GM06990 (cell line): ENCODE results near the gene MARCHF2.
"Not testable (repeated sequence)": the region's sequence is repeated elsewhere in the genome, so short reads cannot be mapped to it uniquely, and the experiment has no call there.

Source experiments
- DNase-seq: peaks from one replicate; pipeline ENCODE4 v3.0.0-alpha.2; 2011; ENCODE audit not compliant: insufficient read length; ENCODE audit errors: extremely low read depth
- H3K27me3 ChIP-seq: replicated peaks from 2 replicates; pipeline ENCODE4 v1.6.0; 2011; ENCODE audit warnings: low read length; ENCODE audit not compliant: control insufficient read depth, insufficient read depth
- H3K36me3 ChIP-seq: 2 replicates; pipeline ENCODE4 v1.5.1; 2011; ENCODE audit warnings: low read length; ENCODE audit not compliant: control insufficient read depth, insufficient read depth
- H3K4me3 ChIP-seq: replicated peaks from 2 replicates; pipeline ENCODE4 v1.5.1; 2011; ENCODE audit warnings: low read depth, mild to moderate bottlenecking, control low read depth, low read length
- TF ChIP-seq, protein P1 (sequence below): IDR thresholded peaks from 2 replicates; pipeline ENCODE4 v1.5.1; 2011; ENCODE audit warnings: low read length, control low read depth, mild to moderate bottlenecking, inconsistent platforms; ENCODE audit not compliant: insufficient read depth, poor library complexity, severe bottlenecking

Gene MARCHF2

DNA sequence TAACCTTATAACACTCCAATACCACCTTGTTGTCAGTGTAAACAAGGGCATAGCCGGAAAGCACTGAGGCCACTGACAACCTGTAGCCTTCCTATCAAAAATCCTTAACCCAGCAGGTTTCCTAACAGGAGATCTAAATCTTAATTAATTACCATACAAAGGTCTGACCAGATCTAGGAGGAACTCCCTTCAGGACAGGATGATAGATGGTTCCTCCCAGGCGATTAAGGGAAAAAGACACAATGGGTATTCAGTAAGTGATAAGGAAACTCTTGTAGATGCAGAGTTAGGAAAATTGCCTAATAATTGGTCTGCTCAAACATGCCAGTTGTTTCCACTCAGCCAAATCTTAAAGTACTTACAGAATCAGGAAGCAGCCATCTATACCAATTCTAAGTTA lies 28.0 kb upstream of the MARCHF2 start:
- DNase-seq, H3K36me3 ChIP-seq, H3K4me3 ChIP-seq, H3K27me3 ChIP-seq: not testable (repeated sequence)

DNA sequence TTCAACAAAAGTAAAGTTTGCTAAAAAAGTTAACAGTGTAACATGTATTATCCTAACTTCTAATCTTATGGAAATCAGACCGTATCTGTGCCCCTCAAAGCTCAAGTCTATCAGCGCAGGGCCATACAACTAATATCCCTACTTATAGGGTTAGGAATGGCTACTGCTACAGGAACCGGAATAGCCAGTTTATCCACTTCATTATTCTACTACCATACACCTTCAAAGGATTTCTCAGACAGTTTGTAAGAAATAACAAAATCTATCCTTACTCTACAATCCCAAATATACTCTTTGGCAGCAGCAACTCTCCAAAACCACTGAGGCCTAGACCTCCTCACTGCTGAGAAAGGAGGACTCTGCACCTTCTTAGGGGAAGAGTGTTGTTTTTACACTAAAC lies 27.5 kb upstream of the MARCHF2 start:
- H3K27me3 ChIP-seq, H3K4me3 ChIP-seq, DNase-seq, H3K36me3 ChIP-seq: not testable (repeated sequence)

DNA sequence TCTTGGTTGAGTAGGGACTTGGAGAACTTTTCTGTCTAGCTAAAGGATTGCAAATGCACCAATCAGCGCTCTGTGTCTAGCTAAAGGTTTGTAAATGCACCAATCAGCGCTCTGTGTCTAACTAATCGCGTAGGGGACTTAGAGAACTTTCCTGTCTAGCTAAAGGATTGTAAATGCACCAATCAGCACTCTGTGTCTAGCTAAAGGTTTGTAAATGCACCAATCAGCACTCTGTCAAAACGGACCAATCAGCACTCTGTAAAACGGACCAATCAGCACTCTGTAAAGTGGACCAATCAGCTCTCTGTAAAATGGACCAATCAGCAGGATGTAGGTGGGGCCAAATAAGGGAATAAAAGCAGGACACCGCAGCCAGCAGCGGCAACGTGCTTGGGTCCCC lies 26.7 kb upstream of the MARCHF2 start:
- not testable (repeated sequence) for DNase-seq, H3K36me3 ChIP-seq, H3K27me3 ChIP-seq, H3K4me3 ChIP-seq

DNA sequence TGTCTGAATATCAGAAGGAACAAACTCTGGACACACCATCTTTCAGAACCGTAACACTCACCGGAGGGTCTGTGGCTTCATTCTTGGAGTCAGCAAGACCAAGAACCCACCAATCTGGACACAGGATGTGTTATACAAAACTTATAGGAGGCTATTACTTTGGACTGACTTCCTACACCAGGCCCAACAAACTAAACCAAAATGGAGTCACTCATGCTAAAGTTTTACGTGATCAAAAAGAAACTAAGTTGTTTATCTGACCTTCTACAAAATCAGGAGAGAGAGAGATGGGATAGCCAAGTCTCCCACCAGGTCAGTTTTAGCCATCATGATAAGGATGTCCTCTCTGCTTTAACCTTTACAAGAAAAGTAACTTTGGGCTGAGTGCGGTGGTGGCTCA lies 26.1 kb upstream of the MARCHF2 start:
- TF ChIP-seq, protein P1, sequence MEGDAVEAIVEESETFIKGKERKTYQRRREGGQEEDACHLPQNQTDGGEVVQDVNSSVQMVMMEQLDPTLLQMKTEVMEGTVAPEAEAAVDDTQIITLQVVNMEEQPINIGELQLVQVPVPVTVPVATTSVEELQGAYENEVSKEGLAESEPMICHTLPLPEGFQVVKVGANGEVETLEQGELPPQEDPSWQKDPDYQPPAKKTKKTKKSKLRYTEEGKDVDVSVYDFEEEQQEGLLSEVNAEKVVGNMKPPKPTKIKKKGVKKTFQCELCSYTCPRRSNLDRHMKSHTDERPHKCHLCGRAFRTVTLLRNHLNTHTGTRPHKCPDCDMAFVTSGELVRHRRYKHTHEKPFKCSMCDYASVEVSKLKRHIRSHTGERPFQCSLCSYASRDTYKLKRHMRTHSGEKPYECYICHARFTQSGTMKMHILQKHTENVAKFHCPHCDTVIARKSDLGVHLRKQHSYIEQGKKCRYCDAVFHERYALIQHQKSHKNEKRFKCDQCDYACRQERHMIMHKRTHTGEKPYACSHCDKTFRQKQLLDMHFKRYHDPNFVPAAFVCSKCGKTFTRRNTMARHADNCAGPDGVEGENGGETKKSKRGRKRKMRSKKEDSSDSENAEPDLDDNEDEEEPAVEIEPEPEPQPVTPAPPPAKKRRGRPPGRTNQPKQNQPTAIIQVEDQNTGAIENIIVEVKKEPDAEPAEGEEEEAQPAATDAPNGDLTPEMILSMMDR, result no peak
- Histone ChIP-seq H3K4me3 (no peak overlapping the region), H3K27me3 (no peaks in the 10 kb centered on the region), H3K36me3 (no peaks in the 10 kb centered on the region)
- DNase-seq, result no peak

DNA sequence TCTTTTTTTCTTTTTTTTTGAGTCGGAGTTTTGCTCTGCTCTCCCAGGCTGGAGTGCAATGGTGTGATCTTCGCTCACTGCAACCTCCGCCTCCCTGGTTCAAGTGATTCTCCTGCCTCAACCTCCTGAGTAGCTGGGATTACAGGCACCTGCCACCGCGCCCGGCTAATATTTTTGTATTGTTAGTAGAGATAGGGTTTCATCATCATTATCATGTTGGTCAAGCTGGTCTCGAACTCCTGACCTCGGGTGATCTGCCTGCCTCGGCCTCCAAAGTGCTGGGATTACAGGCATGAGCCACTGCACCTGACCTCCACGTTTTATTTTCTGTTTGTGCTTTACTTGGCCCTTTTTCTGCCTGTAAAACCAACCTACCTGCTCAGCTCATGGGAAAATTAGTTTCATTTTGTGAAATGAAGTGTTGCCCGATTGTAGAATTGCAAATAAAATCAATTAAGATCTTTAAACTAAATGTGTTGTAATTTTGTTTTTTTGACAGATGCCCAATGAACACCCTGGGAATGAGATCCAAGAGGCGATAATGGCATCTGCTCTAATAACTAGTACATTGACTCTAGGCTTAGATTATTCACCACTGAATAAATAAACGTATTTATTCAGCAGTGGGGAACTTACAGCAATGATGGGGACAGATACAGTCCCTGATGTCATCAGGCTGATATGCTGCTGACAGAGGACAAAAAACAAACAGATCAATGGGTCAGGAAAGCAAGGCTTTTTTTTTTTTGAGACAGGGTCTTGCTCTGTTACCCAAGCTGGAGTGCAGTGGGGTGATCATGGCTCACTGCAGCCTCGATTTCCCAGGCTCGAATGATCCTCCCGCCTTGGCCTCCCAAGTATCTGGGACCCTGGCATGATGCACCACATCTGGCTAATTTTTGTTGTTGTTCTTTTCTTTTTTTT lies 25.2 kb upstream of the MARCHF2 start:
- Histone ChIP-seq H3K27me3 (no peaks in the 10 kb centered on the region), H3K4me3 (no peak overlapping the region), H3K36me3 (no peaks in the 10 kb centered on the region)
- no peak for DNase-seq
- TF ChIP-seq, protein P1, result no peak

DNA sequence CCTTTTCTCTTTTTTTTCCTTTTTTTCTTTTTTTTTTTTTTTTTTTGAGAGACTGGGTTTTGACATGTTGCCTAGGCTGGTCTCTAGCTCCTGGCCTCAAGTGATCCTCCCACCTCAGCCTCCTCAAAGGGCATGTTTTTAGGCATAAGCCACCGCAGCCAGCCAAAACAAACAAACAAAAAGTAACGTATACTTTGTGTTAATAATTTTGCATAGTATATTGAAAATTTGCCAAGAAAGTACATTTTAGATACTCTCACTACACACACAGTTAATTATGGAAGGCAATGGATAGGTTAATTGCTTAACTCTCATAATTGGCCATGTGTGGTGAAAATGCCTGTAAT lies 24.5 kb upstream of the MARCHF2 start:
- H3K4me3 ChIP-seq, result no peak overlapping the region
- TF ChIP-seq, protein P1, result no peak
- no peaks in the 10 kb centered on the region for H3K36me3 ChIP-seq
- no peaks in the 10 kb centered on the region for H3K27me3 ChIP-seq
- no peak for DNase-seq

DNA sequence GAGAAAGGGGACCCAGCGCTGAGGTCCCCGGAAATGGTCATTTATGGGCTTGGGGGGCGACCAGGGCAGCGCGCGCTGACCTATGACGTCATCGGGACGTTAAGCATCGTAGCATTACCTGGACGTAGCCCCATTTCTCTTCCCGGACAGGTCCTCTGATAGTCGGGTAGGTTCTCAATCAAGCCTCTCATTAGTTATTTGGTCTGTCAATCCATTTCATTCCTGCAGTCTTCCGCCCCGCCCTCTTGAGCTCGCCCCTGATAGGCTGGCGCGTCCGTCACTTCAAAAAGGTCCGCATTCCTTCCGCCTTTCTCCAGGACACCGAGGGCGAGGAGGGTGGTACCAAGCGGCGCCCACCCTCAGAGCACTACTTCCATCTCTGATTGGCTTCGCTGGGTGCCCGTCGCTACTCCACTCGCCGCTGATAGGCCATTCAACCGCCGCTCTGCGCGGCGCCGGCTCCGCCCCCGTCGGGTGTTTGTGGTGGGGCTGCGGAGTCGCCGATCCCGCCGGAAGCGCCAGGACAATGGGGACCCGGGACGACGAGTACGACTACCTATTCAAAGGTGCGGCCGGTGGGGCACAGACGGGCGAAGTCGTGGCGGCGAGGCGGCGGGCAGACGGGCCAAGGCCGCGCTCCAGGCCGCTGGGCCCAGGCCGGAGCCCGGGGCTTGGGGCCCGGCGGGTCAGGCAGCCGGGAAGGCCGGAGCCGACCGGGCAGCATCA lies 23.1 kb upstream of the MARCHF2 start, which contains the start of gene RAB11B:
Gene RAB11B, plus strand, starts transcription at position 470 of the 726 bp plus-strand sequence. Its CDS starts 57 bp downstream, at position 527.
- Histone ChIP-seq H3K36me3 (no peaks in the 10 kb centered on the region; the same call in 1 of the 2 replicates), H3K27me3 (no peaks in the 10 kb centered on the region), H3K4me3 (peak within 1 kb of the TSS; percentile 77)
- peak; percentile 99 for DNase-seq
- TF ChIP-seq, protein P1, result no peak
